ENCODE results near the gene GARIN5B.

The GARIN5B gene

GRCh38 chr19:55384920-55385723 is 22.1 kb upstream of the GARIN5B start:
- TF ChIP-seq ZNF565 (CRISPR knock-in tag; conservative IDR thresholded peaks at IDR 0.05; ENCODE audit: low read depth) (no peak), GLIS3 (CRISPR knock-in tag; IDR thresholded peaks at IDR 0.05) (no peak), CSRNP3 (CRISPR knock-in tag; IDR thresholded peaks at IDR 0.05) (no peak), ZFP3 (CRISPR knock-in tag; IDR thresholded peaks at IDR 0.05) (no peak), TSHZ2 (CRISPR knock-in tag; IDR thresholded peaks at IDR 0.05) (no peak), TCF4 (CRISPR knock-in tag; IDR thresholded peaks at IDR 0.05; ENCODE audit: borderline replicate concordance) (no peak)
- peak; percentile 90 for ATAC-seq

GRCh38 chr19:55384131-55384919 is 21.3 kb upstream of the GARIN5B start, which contains the start of gene TMEM238:
TSS of gene TMEM238 (minus strand) at chr19:55384292. CDS start at chr19:55384259, 33 bp downstream.
- TF ChIP-seq ZNF8 (CRISPR knock-in tag; IDR thresholded peaks at IDR 0.05) (no peak), CREB5 (CRISPR knock-in tag; IDR thresholded peaks at IDR 0.05; ENCODE audit: low read depth) (no peak), OSR1 (CRISPR knock-in tag; IDR thresholded peaks at IDR 0.05) (no peak), CSDC2 (CRISPR knock-in tag; IDR thresholded peaks at IDR 0.05) (no peak), TCF4 (CRISPR knock-in tag; IDR thresholded peaks at IDR 0.05; ENCODE audit: borderline replicate concordance) (no peak), TOX (CRISPR knock-in tag; IDR thresholded peaks at IDR 0.05; ENCODE audit: borderline replicate concordance) (no peak), BACH2 (CRISPR knock-in tag; IDR thresholded peaks at IDR 0.05; ENCODE audit: borderline replicate concordance) (no peak), ARNTL (CRISPR knock-in tag; IDR thresholded peaks at IDR 0.05; ENCODE audit: borderline replicate concordance, low read depth) (no peak), POU6F1 (CRISPR knock-in tag; IDR thresholded peaks at IDR 0.05; ENCODE audit: borderline replicate concordance, low read depth) (no peak), SNAI2 (CRISPR knock-in tag; IDR thresholded peaks at IDR 0.05) (no peak), CSRNP3 (CRISPR knock-in tag; IDR thresholded peaks at IDR 0.05) (no peak), ZNF565 (CRISPR knock-in tag; conservative IDR thresholded peaks at IDR 0.05; ENCODE audit: low read depth) (no peak), ZNF70 (CRISPR knock-in tag; IDR thresholded peaks at IDR 0.05) (no peak), ESRRG (CRISPR knock-in tag; IDR thresholded peaks at IDR 0.05) (no peak), PPARA (CRISPR knock-in tag; IDR thresholded peaks at IDR 0.05; ENCODE audit: borderline replicate concordance) (no peak), ZFP3 (CRISPR knock-in tag; IDR thresholded peaks at IDR 0.05) (no peak), GLIS3 (CRISPR knock-in tag; IDR thresholded peaks at IDR 0.05) (no peak)
- ATAC-seq, result no peak
